Esophagus squamous epithelium (tissue), 4 donors: ENCODE data around the gene RTF1.

Source experiments
- POLR2A ChIP-seq, 4 donors: fragments of 450-650 bp; IDR thresholded peaks; one replicate each; pipeline ENCODE4 v1.6.1; 2017; ENCODE audit warnings: antibody characterized with exemption in 4 of 4, mild to moderate bottlenecking in 4 of 4, moderate library complexity in 3 of 4
- TF ChIP-seq, protein P1 (sequence below), 6 experiments: fragments of 450-650 bp in 4 of 6; fragments of 200-600 bp in 2 of 6; sonication (generic) in 2 of 6; IDR thresholded peaks; one replicate each; pipeline ENCODE4 v1.5.1; 2016 to 2019; ENCODE audit warnings: antibody characterized with exemption in 6 of 6, mild to moderate bottlenecking in 4 of 6, moderate library complexity in 4 of 6

DNA sequence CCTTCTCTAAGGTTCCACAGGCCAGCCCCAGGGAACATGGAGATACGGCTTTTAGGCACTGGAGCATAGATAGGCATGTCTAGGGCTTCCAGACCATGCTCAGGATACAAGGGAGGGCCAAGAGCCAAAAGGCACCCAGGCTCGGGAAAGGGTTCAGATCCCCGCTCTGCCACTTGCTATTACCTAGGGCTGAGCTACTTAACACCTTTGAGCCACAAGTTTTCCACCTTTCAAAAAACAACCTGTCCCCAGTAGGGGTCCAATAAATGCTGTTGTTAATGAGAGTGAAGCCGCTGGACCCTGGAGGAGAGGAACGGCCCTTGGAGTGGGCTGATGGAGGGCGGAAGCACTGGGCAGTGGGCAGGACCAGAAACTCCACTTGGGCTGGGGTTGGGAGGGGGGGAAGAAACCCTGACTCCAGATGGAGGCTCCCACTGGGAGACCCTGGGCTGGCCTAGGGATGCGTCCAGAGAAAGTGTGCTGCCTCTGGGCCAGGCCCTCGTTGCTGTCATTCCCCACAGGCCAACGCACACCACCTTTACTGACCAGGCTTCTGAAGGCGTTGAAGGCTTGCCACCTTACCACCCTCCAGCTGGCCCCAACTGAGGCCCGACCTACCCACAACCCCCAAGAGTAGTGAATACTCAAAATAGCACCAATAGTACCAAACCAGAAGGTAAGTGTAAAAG is 68.2 kb downstream of the RTF1 start:
- TF ChIP-seq, protein P1, sequence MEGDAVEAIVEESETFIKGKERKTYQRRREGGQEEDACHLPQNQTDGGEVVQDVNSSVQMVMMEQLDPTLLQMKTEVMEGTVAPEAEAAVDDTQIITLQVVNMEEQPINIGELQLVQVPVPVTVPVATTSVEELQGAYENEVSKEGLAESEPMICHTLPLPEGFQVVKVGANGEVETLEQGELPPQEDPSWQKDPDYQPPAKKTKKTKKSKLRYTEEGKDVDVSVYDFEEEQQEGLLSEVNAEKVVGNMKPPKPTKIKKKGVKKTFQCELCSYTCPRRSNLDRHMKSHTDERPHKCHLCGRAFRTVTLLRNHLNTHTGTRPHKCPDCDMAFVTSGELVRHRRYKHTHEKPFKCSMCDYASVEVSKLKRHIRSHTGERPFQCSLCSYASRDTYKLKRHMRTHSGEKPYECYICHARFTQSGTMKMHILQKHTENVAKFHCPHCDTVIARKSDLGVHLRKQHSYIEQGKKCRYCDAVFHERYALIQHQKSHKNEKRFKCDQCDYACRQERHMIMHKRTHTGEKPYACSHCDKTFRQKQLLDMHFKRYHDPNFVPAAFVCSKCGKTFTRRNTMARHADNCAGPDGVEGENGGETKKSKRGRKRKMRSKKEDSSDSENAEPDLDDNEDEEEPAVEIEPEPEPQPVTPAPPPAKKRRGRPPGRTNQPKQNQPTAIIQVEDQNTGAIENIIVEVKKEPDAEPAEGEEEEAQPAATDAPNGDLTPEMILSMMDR (IDR thresholded peaks at IDR 0.05): no peak
- TF ChIP-seq POLR2A (IDR thresholded peaks at IDR 0.05): no peak
